Stimulated activated CD8-positive, alpha-beta memory T cell treated with anti-CD3 and anti-CD28 coated beads, Interleukin-15, amount 100 ng/mL, for 1 hour (primary cell): ENCODE measurements around the gene TREML4.
"Not testable (repeated sequence)": the region's sequence is repeated elsewhere in the genome, so short reads cannot be mapped to it uniquely, and the experiment has no call there.

ENCODE experiments used
- DNase-seq: peaks from one replicate; pipeline ENCODE4 v3.0.0-alpha.2; 2020; ENCODE audit warnings: low read depth

The TREML4 gene, protein sequence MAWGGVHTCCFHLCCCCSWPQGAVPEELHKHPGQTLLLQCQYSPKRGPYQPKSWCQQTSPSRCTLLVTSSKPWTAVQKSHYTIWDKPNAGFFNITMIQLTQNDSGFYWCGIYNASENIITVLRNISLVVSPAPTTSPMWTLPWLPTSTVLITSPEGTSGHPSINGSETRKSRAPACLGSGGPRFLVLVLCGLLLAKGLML

DNA sequence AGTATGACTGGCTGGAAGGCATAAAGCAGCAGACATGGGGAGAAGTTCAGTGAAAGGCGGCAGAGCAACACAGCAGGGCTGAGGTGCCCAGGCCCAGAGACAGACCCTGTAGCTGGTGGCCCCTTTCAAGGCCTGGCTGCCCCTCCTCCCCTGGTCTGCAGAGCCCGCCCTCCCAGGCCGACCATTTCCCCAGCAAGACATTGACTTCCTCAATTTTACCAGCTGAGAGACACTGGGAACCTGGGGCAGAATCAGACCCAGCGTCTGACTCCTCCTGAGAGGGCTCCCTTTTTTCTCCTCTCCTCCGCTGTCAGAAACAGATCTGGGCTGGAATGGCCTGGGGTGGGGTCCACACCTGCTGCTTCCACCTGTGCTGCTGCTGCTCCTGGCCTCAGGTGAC lies at the start of gene TREML4:
Gene TREML4 (plus strand): TSS at position 254 of the 400 bp plus-strand sequence. CDS start 79 bp downstream, at position 333.
- no peak for DNase-seq

DNA sequence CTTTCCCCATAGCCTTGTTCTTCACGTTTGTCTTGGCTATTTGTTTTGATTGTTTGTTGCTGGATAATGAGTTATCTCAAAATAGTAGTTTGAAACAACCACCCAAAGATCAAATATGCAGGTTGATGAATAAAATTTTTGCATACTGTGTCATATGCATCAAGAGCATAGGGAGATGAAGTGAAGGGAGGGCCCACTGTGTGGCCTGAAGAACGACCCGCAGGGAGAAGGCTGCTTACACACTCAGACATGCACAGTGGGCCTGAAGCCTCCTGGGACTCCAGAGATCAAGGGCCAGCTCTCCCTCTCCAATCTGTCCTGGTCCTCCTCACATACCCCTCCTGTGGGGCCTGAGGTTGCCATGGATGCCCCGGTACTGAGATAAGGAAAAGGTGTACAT lies 49.0 kb upstream of the TREML4 start:
- no peak for DNase-seq

DNA sequence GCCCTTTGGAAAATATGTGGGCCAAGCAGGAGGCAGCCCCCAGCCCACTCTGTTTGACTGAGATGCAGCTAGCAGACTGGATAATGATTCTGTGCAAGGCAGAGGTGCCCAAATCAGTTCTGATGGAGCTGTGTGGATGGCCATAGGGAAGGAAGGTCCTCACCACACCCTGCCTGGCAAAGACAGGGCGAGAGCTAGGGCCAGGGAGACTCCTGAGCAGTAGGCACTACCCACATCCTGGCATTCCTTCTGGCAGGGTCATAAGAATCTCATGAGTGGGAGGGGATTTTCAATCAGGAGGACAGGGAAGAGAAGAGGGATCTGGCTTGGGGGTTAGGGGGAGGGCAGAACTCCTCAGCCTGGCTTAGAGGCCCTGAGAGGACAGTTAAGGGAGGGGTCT lies 46.6 kb upstream of the TREML4 start:
- DNase-seq = no peak

DNA sequence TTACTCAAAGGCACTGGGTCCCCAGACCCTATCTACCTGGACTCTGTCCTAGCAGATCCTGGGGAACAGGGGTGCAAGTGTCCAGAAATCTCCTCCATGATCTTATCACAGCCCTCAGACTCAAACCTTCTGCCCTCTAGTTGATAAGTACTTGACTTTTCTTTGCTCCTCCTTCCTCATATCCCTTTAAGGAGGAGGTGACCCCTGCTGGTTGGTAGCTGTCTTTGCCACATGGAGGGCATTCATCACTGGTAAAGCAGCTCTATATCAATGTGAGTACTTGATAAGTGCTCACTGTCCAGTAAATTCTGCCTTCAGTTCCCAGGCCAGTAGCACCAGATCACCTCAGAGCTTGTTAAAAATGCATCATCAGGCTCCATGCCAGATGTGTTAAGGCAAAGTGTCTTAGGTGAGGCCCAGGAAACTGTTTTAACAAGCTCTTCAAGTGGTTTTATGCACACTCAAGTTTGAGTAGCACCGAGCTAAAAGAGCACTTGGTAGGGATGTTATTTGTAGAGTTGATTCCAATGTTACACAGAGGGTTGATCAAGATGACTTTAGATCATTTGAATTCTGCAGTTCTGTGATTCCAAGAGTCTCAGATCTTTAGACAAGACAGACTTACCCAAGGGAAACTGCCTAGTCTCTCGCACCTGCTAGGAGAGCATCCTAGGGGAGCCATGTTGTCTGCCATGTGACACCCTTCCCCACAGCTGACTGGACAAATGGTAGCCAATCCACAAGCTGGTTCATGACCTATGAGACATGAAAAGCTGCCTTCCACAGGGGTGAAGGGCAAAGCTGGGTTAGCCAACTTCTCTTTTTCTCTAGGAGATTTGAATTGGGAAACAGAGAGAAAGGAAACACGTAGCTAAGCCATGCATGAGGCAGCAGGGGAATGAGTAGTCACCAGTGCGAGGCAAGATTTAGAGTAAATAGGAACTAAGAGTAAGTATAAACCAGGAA lies 45.8 kb upstream of the TREML4 start:
- DNase-seq = peak; percentile 20

DNA sequence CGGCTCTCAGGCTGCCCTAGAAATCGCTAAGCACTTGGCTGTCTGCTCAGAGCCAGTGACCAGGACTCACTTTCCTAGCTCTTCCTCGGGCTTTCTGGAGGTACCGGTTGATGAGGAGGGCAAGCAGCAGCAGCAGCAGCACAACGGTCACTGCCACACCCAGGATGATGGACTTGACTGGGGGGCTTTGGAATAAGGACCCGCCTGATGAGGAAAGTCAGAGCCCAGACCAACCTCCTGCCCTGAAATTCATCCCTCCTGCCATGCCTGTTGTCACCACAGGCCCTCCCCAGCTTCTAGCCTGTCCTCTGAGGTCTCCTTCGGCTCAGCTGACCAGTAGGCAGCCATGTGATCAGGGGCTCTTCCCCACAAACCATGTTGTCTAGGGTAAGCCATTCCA lies 43.4 kb upstream of the TREML4 start:
- no peak for DNase-seq

DNA sequence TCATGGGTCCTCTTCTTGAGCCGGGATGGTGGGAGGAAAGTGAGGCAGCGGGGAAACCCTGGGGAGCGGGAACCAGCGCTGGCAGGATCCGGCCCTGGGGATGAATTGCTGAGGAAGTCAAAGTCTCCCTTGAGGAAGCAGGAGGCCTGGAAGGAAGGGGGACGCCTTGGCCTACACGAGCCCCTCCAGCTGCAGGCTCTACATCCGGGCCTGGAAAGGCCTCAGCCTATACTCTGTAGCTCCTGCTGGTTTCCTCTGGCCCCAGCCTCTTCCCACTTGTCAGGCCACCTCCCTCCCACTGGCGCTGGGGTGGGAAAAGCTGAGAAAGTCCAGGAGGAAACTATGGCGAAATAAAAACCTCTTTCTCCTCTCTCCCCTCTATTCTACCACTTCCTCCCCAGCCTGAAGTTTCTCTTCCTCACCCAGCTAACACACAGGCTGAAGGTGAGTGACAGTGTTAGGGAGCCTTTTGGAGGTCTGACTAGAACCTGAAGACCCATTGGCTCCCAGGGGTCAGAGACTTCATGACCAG lies 42.1 kb upstream of the TREML4 start:
- DNase-seq = no peak

DNA sequence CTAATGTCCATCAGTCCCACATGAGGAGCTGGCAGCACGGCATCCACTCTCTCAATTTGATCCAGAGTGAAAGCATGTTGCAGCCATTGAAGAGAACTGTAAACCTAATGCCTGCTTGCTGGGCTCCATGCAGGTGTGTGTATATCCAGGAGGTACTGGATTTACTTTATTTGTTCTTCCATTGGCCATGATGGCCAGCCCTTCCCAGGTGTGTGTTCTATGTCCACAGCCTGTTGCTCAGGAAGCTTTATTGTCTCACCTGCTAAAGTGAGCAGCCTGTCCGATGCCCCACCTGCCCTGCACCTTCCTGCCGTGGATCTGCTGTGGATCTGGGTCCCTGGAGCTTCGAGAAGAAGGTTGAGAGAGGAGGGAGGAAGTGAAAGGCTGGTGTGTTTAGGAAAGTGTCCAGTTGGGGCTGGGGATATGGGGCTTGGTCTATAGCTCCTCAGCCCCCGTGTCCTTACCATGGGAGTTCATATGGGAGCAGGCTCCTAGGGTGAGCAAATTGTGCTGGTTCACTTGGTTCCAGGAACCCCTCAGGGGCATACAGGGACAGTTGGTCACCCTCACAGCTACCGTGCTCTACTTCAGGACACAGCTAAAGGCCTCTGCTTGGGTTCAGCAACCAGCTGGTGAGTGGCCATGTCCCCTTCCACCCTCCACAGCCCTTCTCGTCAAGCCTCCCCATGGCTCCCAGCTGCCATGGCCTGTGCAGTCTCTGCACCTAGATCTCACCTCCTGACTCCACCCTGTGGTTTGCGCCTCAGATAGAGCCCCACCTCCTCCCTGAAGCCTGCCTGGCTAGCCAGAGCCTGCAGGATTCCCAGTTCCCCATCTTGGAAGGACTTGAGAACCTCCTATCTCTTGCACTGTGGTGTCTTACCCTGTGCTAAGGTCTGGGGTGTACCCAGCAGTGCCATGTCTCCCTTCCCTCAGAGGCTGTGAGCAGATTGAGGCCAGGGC lies 39.9 kb upstream of the TREML4 start:
- DNase-seq = no peak

DNA sequence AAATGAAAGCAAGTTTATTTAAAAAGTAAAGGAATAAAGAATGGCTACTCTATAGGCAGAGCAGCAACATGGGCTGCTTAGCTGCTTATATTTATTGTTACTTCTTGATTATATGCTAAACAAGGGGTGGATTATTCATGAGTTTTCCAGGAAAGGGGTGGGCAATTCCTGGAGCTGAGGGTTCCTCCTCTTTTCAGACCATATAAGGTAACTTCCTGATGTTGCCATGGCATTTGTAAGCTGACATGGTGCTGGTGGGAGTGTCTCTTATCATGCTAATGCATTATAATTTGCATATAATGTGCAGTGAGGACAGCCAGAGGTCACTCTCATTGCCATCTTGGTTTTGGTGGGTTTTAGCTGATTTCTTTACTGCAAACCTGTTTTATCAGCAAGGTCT lies 39.1 kb upstream of the TREML4 start:
- not testable (repeated sequence) for DNase-seq

DNA sequence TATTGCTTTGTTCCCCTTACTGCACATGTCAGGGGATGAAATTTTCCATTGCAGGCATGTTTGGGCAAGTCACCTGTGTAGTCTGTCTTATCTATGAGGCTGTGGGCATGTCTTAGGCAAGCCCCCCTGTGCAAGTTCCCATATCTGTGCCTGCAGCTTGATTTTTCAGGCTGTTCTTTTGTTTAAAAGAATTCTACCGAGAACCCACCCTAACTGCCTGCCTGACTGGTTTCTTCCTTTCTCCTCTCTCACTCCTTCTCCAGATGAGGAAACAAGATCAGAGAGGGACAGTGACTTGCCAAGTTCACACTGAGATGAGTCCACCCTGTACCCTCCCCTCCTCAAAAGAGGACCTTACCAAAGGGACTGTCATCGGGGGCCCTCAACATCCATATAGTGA lies 38.2 kb upstream of the TREML4 start:
- DNase-seq = no peak

DNA sequence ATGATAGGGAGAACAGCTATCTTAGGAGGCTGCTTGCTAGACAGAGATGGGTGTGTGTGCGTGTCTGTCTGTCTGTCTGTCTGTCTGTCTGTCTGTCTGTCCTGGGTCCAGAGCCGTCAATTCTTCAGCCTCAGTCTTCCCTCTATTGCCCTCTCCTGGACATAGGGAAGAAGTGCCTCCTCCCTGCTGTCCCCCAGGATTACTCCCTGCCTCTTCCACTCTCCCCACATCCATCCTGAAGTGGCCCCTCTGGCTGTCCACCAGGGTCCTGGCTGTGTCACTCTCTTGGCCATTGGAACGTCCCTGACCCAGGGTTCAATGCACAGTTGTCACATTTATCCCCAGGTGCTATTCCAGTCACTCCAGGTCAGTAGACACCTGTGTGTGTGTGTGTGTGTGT lies 37.4 kb upstream of the TREML4 start:
- no peak for DNase-seq

DNA sequence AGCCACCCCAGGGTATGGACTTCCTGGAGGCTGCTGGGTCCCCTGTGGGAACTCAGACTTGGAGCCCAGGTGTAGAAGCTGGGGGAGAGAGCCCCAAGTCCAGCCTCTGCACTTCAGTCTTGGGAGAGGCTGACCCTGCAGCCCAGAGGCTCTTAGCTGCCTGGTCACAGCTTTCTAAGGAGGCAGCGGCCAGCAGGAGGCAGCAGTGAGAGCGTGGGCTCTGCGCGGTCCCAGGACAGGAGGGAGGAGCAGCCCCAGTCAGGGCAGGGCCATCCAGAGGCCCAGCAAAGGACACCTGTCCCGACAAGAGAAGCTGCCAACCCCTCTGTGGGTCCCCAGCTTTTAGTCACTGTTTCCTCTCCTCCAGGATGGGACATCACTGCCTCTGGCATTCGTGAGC lies 36.6 kb upstream of the TREML4 start:
- DNase-seq = no peak

DNA sequence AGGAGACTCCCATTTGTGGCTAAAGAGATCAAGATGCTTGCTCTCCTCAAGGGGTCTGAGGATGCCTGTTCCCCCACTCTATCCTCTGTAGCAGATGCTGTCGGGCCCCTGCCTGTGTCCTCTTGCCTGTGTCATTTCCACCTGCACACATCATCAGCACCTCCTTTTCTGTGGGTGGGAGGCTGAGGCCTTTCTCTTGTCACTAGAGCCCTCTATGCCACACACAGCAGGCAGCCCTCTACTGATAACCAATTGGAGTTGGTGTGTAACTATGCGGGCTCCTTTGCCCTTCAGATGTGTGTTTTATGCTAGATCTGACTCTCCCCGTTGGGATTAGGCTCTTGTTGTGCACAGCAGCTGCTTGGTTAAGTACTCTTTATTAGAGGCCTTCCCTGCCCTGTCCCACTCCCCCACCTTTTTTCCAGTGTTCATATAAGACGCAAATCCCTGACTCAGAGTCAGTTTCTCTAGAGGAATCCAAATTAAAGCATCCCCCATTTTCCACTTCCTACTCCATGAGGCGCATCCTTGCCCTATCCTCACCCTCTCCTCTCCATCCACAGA lies 34.9 kb upstream of the TREML4 start:
- DNase-seq = no peak

DNA sequence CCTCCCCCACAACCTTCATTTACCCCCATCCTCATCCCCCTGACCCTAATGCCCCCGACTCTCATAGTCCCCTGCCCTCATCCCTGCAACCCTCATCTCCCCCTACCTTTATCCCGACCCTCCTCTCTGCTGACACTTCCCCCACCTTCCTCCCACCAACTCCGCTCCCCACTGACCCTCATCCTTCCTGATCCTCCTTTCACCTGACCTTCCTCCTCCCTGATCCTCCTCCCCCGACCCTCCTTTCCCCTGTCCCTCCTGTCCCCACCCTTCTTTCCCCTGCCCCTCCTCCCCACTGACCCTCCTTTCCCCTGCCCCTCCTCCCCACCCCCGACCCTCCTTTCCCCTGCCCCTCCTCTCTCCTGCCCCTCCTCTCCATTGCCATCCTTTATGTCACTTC lies 34.3 kb upstream of the TREML4 start:
- no peak for DNase-seq

DNA sequence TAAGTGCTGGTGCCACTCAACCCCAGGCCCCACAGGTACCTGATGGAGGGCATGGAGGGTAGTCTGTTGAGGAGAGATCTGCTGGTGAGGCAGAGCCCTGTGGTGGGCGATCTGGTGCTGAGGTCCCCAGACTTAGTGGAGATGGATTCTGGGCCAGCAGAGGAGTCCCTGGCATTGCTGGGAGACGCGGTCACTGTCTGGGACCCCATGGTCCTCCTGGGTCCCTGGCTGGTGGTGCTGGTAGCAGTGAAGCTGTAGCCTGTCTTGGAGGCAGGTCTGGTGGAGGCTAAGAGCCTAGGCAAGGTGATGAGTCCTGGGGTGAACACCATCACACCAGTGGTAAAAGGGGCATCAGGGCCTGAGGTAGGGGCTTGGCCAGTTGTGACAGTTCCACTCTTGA lies 33.8 kb upstream of the TREML4 start:
- no peak for DNase-seq

DNA sequence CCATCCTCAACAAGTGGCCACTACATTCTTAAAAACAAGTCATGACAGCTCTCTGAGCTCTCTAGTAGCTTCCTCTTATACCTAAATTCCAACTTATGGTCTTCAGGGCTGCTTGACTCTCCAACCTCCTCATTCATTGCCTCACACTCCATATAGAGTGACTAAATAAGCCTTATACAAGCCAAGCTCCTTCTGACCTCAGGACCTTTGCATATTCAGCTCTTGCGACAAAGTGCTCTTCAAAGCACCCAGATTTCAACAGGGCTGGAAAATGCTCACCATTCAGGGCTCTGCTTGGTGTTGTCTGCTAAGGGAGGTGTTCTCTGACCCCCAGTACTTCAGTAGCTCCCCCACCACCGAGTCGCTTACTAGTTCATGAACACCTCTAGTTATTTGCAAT lies 30.9 kb upstream of the TREML4 start:
- DNase-seq = no peak

DNA sequence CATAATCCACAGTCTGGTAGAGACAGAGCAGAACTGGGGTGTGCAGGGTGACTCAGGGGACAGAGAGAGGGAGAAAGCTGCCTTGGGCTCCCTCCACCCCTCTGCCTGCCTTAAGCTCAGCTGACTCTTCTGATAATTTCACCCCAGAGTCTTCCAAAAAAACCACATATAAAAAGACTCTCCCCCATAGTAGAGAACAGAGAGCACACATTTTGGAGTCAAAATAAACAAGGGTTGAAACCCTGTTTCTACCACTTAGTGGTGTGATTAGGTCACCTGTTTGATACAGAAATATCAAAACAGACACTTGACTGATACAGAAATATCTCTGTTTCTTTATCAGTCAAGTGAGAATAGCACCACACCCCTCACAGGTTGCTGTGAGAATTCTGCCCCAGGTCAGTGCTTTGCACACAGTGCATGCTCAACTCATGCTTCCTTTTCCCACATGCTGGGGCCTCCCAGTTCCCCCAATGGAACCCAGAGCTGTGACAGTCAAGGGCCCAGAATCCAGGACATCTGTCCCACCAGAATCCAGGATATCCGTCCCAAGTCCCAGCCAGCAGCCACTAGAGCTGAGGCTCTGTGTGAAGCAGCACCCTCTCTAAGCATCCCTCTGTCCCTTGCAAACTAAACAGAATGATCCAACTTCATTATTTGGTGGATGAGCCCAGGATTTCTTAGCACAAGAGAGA lies 28.4 kb upstream of the TREML4 start:
- DNase-seq = no peak

DNA sequence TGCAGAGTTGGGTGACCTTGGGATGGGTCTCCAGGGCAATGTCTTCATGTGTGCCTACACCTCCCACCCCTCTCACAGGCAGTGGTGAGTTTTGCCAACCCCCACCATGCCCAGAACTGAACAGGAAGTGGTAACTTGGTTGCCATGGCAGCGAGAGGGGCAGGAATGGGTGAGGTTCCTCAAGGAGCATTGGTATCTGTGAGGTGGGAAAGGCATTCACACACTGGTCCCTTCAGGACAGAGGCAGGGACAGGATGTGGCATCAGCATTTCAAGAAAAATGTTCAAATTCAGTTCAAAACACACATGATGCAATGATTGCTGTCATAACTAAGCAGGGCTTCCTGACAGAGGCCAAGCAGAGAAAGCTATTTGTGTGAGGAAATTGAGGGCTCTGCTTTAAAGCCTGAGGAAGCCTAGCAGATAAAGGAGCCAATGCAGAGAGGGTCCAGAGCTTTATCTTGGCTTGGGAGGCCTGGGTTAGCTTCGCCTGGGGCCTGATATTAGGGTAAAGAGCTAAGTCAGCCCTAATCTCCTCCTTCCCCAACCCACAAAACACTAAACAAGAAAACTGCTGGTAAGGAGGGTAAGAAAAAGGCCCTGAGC lies 27.8 kb upstream of the TREML4 start:
- DNase-seq = peak; percentile 44

DNA sequence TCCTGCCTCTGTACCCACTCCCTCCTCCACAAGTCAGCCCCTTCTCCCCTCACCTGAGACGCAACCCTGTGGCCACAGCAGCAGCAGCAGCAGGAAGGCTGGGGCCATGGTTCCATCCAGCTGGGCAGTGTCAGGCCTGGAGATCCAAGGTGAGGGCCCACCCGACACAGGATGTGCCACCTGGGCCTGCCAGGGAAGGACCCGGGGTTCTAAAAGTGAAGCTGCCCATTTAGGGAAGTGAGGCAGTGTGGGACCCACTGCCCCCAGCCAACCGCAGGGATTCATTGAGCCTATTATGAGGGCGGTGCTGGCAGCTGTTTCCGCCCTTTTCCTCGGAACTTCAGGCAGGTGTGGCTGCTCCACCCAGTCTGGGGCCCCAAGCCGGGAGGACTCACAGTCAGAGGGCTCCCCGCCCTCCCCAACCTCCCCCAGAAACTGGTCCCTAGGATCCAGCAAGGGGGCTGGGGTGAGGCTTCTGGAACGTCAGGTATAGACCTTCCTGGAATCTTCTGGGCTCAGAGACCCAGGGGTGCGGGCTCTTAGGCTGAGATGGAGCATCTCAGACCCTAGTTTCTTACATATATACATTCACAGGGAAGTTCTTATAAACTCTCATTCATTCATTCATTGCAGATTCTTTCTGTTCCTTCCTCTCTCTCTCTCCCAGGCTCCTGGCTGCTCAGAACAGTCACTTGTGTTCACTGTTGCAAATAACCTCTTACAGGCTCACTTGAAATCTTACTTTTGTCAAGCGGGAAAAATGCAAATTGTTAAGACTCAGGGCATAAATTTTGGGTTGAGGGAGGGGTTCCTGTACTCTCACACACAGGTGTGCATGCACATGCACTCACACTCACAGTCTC lies 27.0 kb upstream of the TREML4 start, which contains the start of gene TREML2:
Gene TREML2 (minus strand): TSS at position 249 of the 863 bp plus-strand sequence. CDS start 141 bp downstream, at position 108.
- no peak for DNase-seq

DNA sequence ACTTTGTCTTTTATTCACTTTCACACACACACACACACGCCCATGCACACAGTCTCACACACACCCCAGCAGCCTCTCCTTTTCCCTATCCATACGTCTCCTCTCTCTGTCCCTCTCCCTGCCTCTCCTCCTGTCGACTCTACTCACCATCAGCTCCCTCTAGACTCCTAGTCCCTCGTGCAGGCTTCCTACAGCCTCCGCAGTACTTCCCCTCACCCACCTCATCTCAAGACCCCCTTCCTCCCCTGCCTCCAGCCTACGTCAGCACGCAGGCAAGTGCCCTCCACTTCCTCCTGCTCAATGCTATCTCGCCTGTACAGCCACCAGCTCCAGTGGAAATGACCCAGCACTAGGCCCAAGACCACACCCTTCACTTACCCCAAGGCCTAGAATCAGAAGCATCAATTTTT lies 26.4 kb upstream of the TREML4 start:
- no peak for DNase-seq

DNA sequence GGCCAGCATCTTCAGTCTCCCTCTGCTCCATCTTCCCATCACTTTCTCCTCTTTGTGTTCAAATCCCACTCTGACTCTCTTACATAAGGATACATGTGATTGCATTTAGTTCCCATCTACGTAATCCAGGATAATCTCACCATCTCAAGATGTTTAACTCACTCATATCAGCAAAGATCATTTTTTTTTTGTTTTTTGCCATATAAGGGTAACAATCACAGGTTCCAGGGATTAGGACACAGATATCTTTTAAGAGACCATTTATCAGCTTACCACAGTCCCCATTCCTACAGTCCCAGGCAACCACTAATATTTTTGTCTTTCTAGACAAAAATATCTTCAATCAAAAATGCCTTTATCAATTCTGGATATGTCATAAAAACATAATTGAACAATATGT lies 24.0 kb upstream of the TREML4 start:
- DNase-seq = no peak
